ENCODE results near the gene TNNT1.
A peak's percentile ranks its signal among the peaks of the same experiment; 100 is the strongest.

The TNNT1 gene

GRCh38 chr19:55188625-55189024 is 39.6 kb upstream of the TNNT1 start:
- POLR2A ChIA-PET = no interaction called here
- TF ChIP-seq CTCF (IDR thresholded peaks at IDR 0.05; ENCODE audit: control extremely low read depth, extremely low read depth, low read depth, missing control alignments) = no peak
- peak; percentile 13 for DNase-seq (ENCODE audit: extremely low spot score)
- CTCF ChIA-PET = no interaction called here

DNA sequence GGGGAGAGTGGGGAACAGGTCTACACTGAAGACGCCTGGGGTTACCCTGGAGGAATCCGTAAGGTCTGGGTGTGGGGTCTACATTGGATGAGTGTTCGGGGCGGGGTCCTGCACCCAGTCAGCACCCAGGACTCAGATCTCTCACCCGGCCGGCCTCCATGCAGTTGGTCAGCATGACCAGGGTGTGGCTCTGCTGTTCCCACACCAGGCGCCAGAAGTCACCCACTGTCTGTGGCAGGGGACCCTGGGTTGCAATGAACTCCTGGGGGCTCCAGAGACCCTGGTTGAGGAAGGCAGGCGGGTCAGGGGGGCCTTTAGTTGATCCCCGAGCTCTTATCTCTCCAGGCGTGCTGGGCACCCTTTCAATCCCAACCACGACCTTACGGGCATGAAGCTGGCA is 37.1 kb upstream of the TNNT1 start:
- no peak for TF ChIP-seq CTCF (IDR thresholded peaks at IDR 0.05; ENCODE audit: control extremely low read depth, extremely low read depth, low read depth, missing control alignments)
- CTCF ChIA-PET = no interaction called here
- POLR2A ChIA-PET = no interaction called here
- DNase-seq (ENCODE audit: extremely low spot score) = no peak

GRCh38 chr19:55181740-55182139 is 32.7 kb upstream of the TNNT1 start:
- DNase-seq (ENCODE audit: extremely low spot score) = no peak
- TF ChIP-seq CTCF (IDR thresholded peaks at IDR 0.05; ENCODE audit: control extremely low read depth, extremely low read depth, low read depth, missing control alignments) = no peak
- ChIA-PET CTCF (no interaction called here), POLR2A (no interaction called here)

DNA sequence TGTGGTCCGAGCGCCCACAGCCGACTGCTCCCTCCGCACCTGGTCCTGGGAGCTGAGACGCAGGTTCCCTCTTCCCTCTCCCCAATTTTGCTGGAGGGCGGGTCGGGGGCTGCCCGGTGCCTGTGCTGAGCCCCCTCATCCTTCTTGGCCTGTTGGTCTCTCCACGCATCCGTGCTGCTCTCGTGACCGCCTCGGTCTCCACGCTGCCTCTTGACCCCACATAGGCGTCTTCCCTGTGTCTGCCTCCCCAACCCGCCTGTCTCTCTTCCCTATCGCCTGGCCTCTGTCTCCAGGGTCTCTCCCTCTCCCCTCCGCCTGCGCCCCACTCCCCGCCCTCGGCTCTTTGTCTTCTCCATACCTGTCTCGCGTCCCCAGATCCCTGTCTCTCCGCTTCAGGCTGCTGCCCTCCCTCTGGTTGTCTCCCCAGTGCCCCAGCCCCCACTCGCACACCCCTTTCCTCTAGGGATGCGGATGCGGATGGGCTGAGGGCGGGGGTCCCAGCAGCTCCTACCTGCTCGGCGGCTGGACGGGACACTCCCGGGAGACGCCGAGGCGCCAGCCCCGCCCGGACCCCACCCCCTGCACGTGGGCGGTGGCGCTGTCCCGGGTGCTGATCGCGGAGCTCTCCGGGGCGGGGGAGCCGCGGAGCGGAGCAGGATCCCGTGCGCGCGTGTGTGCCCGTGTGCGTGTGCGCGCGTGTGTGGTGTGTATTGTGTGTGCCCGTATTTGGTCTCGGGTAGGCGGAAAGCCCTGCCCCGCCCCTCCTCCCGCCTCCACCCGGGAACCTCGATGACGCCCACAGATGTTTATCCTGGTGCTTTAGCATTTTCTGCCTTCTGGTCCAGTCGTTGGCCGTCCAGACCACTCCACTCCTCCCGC is 30.8 kb upstream of the TNNT1 start, which contains the start of gene SYT5:
Gene SYT5 (minus strand): TSS at position 684 of the 879 bp plus-strand sequence. CDS start 1,248 bp downstream, outside the sequence.
- peak; percentile 83 for DNase-seq (ENCODE audit: extremely low spot score)
- CTCF ChIA-PET = interaction anchor here (1.0 kb wide), 1 partner anchor 288 kb away, joined by 3 read pairs; no protein-coding TSS in a partner anchor

GRCh38 chr19:55178781-55179599 is 30.0 kb upstream of the TNNT1 start:
- CTCF ChIA-PET = no interaction called here
- DNase-seq (ENCODE audit: extremely low spot score) = peak; percentile 95
- no peak for TF ChIP-seq CTCF (IDR thresholded peaks at IDR 0.05; ENCODE audit: control extremely low read depth, extremely low read depth, low read depth, missing control alignments)
- POLR2A ChIA-PET = no interaction called here

More for the DNA sequence above, 30.8 kb upstream of the TNNT1 start, which contains the start of gene SYT5:
- POLR2A ChIA-PET = no interaction called here
- TF ChIP-seq CTCF (IDR thresholded peaks at IDR 0.05; ENCODE audit: control extremely low read depth, extremely low read depth, low read depth, missing control alignments) = no peak

DNA sequence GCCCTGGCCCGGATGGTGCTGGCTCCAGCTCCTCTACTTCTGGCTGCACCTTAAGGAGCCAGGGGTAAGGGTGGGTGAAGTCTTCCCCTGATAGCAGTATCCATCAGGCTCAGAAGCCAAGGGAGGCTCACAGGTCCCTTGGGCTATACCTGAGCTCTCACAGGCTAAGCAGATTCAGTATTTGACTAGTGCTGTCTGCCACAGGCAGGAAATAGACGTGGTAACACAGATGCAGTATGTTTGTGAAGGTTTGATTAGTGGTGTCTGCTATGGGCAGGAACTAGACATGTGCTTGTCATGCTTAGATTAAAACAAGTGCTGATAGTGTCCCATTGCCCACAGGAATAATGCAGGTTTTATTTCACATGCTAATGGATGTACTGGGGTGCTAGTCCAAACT is 27.1 kb upstream of the TNNT1 start:
- POLR2A ChIA-PET = no interaction called here
- CTCF ChIA-PET = interaction anchor here (1.4 to 3.3 kb wide), 2 partner anchors 16 to 242 kb away, joined by 3 to 18 read pairs; no protein-coding TSS in a partner anchor
- no peak for DNase-seq (ENCODE audit: extremely low spot score)

More for the DNA sequence above, 27.1 kb upstream of the TNNT1 start:
- TF ChIP-seq CTCF (IDR thresholded peaks at IDR 0.05; ENCODE audit: control extremely low read depth, extremely low read depth, low read depth, missing control alignments) = no peak
